T-cell (primary cell): ENCODE results near the gene GALK2. TPM values are rescaled to one million over a fixed set of nuclear protein-coding genes. Genes with fewer than 3 reads are reported as not detected.

ENCODE experiments used
- ATAC-seq, 4 experiments: fragments of 200-7000 bp in 3 of 4; fragments of 150-1000 bp in 1 of 4; cut with Tn5 transposase; replicated peaks in 1 of 4; 1 replicate in 3 of 4; 2 replicates in 1 of 4; pipeline ENCODE4 v1.10.0; 2021; ENCODE audit warnings: moderate library complexity in 3 of 4, mild to moderate bottlenecking in 2 of 4, moderate number of reproducible peaks in 1 of 4
- CTCF ChIA-PET, 2 donors: fragments of 300-600 bp; sonication (Branson Sonifier 250); formaldehyde crosslinking; loops; one replicate each; lab custom pipeline; 2022; ENCODE audit warnings: antibody characterized with exemption in 2 of 2; lab: Charles Lee
- POLR2A ChIA-PET, 2 donors: fragments of 300-600 bp; sonication (Branson Sonifier 250); formaldehyde crosslinking; loops; one replicate each; lab custom pipeline; 2022; ENCODE audit warnings: antibody characterized with exemption in 2 of 2; lab: Charles Lee
- DNase-seq, 35 experiments: peaks; one replicate each; pipeline versions ENCODE4 v3.0.0 to v3.0.0-alpha.2; 2013 to 2023
- H3K27ac ChIP-seq: one replicate; pipeline ENCODE4 v1.5.1; 2013; ENCODE audit warnings: low read length
- H3K27me3 ChIP-seq, 2 experiments: replicated peaks in 1 of 2; 1 replicate in 1 of 2; 2 replicates in 1 of 2; pipeline versions ENCODE4 v1.6.1 to v1.7.0; 2013; ENCODE audit warnings: low read length in 1 of 2, mixed read lengths in 1 of 2; ENCODE audit not compliant: control insufficient read depth in 2 of 2, insufficient read depth in 2 of 2; ENCODE audit errors: extremely low read depth in 1 of 2
- H3K36me3 ChIP-seq, 2 donors: 1 replicate in 1 of 2; 2 replicates in 1 of 2; pipeline versions ENCODE4 v1.6.1 to v1.7.0; 2013; ENCODE audit warnings: low read length in 1 of 2; ENCODE audit not compliant: control insufficient read depth in 2 of 2, insufficient read depth in 1 of 2; ENCODE audit errors: extremely low read depth in 1 of 2
- H3K4me1 ChIP-seq, 2 experiments: 1 replicate in 1 of 2; 2 replicates in 1 of 2; pipeline versions ENCODE4 v1.6.1 to v1.7.0; 2013; ENCODE audit warnings: low read length in 2 of 2, mixed read lengths in 1 of 2; ENCODE audit not compliant: insufficient read depth in 2 of 2, control insufficient read depth in 1 of 2; ENCODE audit errors: extremely low read depth in 1 of 2
- H3K4me3 ChIP-seq, 2 donors: 1 replicate in 1 of 2; 2 replicates in 1 of 2; pipeline versions ENCODE4 v1.5.1 to v1.7.0; 2013; ENCODE audit warnings: mild to moderate bottlenecking in 2 of 2, low read length in 1 of 2, moderate library complexity in 1 of 2; ENCODE audit not compliant: control insufficient read depth in 1 of 2; ENCODE audit errors: extremely low read depth in 1 of 2
- H3K9me3 ChIP-seq: 2 replicates; pipeline ENCODE4 v1.7.0; 2013
- H3K27ac Mint-ChIP-seq, 2 donors: one replicate each; pipeline ENCODE4 v1.8.0; 2020 to 2021; ENCODE audit warnings: mild to moderate bottlenecking in 2 of 2, mixed read lengths in 2 of 2
- H3K27me3 Mint-ChIP-seq, 2 donors: one replicate each; pipeline ENCODE4 v1.8.0; 2021 to 2022; ENCODE audit warnings: mixed read lengths in 2 of 2
- H3K36me3 Mint-ChIP-seq: one replicate; pipeline ENCODE4 v1.8.0; 2021; ENCODE audit warnings: mixed read lengths
- H3K4me1 Mint-ChIP-seq, 3 donors: one replicate each; pipeline ENCODE4 v1.8.0; 2020 to 2022; ENCODE audit warnings: mixed read lengths in 3 of 3, mild to moderate bottlenecking in 1 of 3
- H3K4me3 Mint-ChIP-seq, 3 donors: one replicate each; pipeline ENCODE4 v1.8.0; 2020 to 2022; ENCODE audit warnings: mild to moderate bottlenecking in 3 of 3, mixed read lengths in 3 of 3, moderate library complexity in 3 of 3
- H3K9me3 Mint-ChIP-seq, 3 donors: one replicate each; pipeline ENCODE4 v1.8.0; 2020 to 2022; ENCODE audit warnings: mixed read lengths in 3 of 3
- WGBS: methylation state at CpG from one replicate; pipeline ENCODE4 v1.1.5; 2013; ENCODE audit warnings: missing lambda C conversion rate; ENCODE audit not compliant: insufficient coverage; 5-methylcytosine and 5-hydroxymethylcytosine counted together
- total RNA-seq, 35 experiments: library from RNA in 6 of 35; stranded (reverse) in 6 of 35; fragments of 120-200 nt in 1 of 35; gene quantifications; one replicate each; pipeline versions ENCODE4 v1.2.1 to v1.2.4 and lab custom pipeline; 2013 to 2026

The GALK2 gene
- total RNA-seq (10 to 100 TPM; 18.5 to 26.3 (median 25.7) TPM), total RNA-seq (lab: John Stamatoyannopoulos, UW) (8.7 to 39.8 (median 28.2) reads per million in 29 experiments)
- 32.1 TPM for total RNA-seq (2013)

- WGBS = 3% methylated on average over 21 of the region's 30 CpGs
- Histone ChIP-seq H3K4me1 (peaks cover 12 to 14% of the 10 kb centered on the region in 2 experiments), H3K27me3 (no peaks in the 10 kb centered on the region), H3K36me3 (no peaks in the 10 kb centered on the region), H3K9me3 (no peaks in the 10 kb centered on the region), H3K4me3 (peak within 1 kb of the TSS; percentile 68 to 99), H3K27ac (peak within 1 kb of the TSS; percentile 80)
- DNase-seq = peak; percentile 50 to 88 (median 78)
- Mint-ChIP-seq H3K9me3 (no peaks in the 10 kb centered on the region), H3K27me3 (no peaks in the 10 kb centered on the region), H3K4me3 (peak within 1 kb of the TSS; percentile 91 to 98 (median 98)), H3K36me3 (peaks cover 4% of the 10 kb centered on the region), H3K27ac (peak within 1 kb of the TSS; percentile 99), H3K4me1 (peaks cover 31 to 46% (median 43%) of the 10 kb centered on the region in 3 donors)
- CTCF ChIA-PET = interaction anchor here in 1 of 2 donors (0.6 to 1.5 kb wide), 7 partner anchors 15 to 1146 kb away, joined by 3 to 9 read pairs (median 3); partner anchors contain the start of genes COPS2 and EID1
- POLR2A ChIA-PET = interaction anchor here (0.5 to 2.5 kb wide), 9 partner anchors 14 to 821 kb away, joined by 3 to 19 read pairs (median 4); partner anchors contain the start of genes COPS2 (in 2 of the 2), DTWD1 (in 1 of the 2), EID1 (in 1 of the 2) and FAM227B (in 1 of the 2)
- peak; percentile 97 for ATAC-seq
Observed at GRCh38 chr15:49169880-49170597, at the start of gene GALK2. Gene GALK2 (plus strand): TSS chr15:49170247. CDS start chr15:49170323, 76 bp downstream.

DNA sequence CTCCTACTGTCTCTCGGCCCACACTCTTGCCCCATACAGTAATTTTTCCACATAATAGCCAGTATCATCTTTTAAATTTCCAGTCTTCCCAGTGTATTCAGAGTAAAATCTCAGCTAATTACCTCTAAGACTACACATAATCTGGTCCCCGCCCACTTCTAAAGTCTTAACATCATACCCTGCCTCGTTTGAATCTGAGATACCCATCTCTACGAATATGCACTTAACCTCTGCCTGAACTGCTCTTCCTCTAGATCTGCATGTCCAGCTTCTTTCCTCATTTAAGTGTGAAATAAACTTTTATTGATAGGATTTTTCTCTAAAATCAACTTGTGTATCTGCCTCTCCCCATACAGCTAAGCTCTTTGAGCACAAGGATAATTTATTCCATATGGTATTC is 49.2 kb upstream of the GALK2 start:
- H3K4me1 ChIP-seq = no peaks in the 10 kb centered on the region
- no peak for DNase-seq
- no peak overlapping the region for H3K4me3 ChIP-seq
- H3K9me3 Mint-ChIP-seq = no peaks in the 10 kb centered on the region
- no peaks in the 10 kb centered on the region for H3K27me3 Mint-ChIP-seq
- H3K4me1 Mint-ChIP-seq = no peaks in the 10 kb centered on the region
- H3K4me3 Mint-ChIP-seq = no peak overlapping the region
- peaks cover 18% of the 10 kb centered on the region for H3K36me3 Mint-ChIP-seq
- CTCF ChIA-PET = interaction anchor here (0.5 to 0.7 kb wide), 2 partner anchors 25 kb away, joined by 3 read pairs; no protein-coding TSS in a partner anchor
- POLR2A ChIA-PET = no interaction called here
- no peaks in the 10 kb centered on the region for H3K27me3 ChIP-seq
- H3K27ac ChIP-seq = no peak overlapping the region
- H3K36me3 ChIP-seq = no peaks in the 10 kb centered on the region
- no peak for ATAC-seq
- 95% methylated on average over 2 of the region's 4 CpGs for WGBS
- no peaks in the 10 kb centered on the region for H3K9me3 ChIP-seq
- H3K27ac Mint-ChIP-seq = peak overlapping the region in 1 of 2 donors; percentile 2

- Mint-ChIP-seq H3K27me3 (no peaks in the 10 kb centered on the region), H3K27ac (no peak overlapping the region), H3K9me3 (no peaks in the 10 kb centered on the region), H3K4me3 (no peak overlapping the region), H3K36me3 (peaks cover 8% of the 10 kb centered on the region), H3K4me1 (no peaks in the 10 kb centered on the region)
- WGBS = no CpG with 5 or more reads among the region's 1 CpG
- ATAC-seq (no peak), DNase-seq (no peak)
- Histone ChIP-seq H3K4me1 (no peaks in the 10 kb centered on the region), H3K9me3 (no peaks in the 10 kb centered on the region), H3K4me3 (no peak overlapping the region), H3K36me3 (peaks cover 0 to 4% of the 10 kb centered on the region in 2 donors), H3K27me3 (no peaks in the 10 kb centered on the region), H3K27ac (no peak overlapping the region)
- ChIA-PET POLR2A (no interaction called here), CTCF (interaction anchor here in 1 of 2 donors (1.0 kb wide), 1 partner anchor 24 kb away, joined by 3 read pairs; no protein-coding TSS in a partner anchor)
Observed at GRCh38 chr15:49121901-49122300, 48.1 kb upstream of the GALK2 start.

- Histone ChIP-seq H3K9me3 (no peaks in the 10 kb centered on the region), H3K27ac (no peak overlapping the region), H3K4me3 (no peak overlapping the region), H3K36me3 (peaks cover 0 to 10% of the 10 kb centered on the region in 2 donors), H3K4me1 (no peaks in the 10 kb centered on the region), H3K27me3 (no peaks in the 10 kb centered on the region)
- ATAC-seq (no peak), DNase-seq (no peak)
- H3K27ac Mint-ChIP-seq = no peak overlapping the region
- no peaks in the 10 kb centered on the region for H3K27me3 Mint-ChIP-seq
- no peaks in the 10 kb centered on the region for H3K9me3 Mint-ChIP-seq
- WGBS = no CpG with 5 or more reads among the region's 1 CpG
- POLR2A ChIA-PET = interaction anchor here in 1 of 2 donors (0.6 to 1.0 kb wide), 2 partner anchors 29 to 33 kb away, joined by 3 to 4 read pairs; partner anchors contain the start of gene COPS2
- H3K4me3 Mint-ChIP-seq = no peak overlapping the region
- no peaks in the 10 kb centered on the region for H3K4me1 Mint-ChIP-seq
- H3K36me3 Mint-ChIP-seq = peaks cover 8% of the 10 kb centered on the region
- CTCF ChIA-PET = interaction anchor here in 1 of 2 donors (1.0 kb wide), 1 partner anchor 23 kb away, joined by 3 read pairs; no protein-coding TSS in a partner anchor
Observed at GRCh38 chr15:49122541-49123062, 47.4 kb upstream of the GALK2 start.

- Mint-ChIP-seq H3K4me3 (no peak overlapping the region), H3K36me3 (peaks cover 16% of the 10 kb centered on the region), H3K4me1 (no peaks in the 10 kb centered on the region), H3K27ac (no peak overlapping the region), H3K9me3 (no peaks in the 10 kb centered on the region), H3K27me3 (no peaks in the 10 kb centered on the region)
- WGBS = no CpG with 5 or more reads among the region's 2 CpGs
- no peaks in the 10 kb centered on the region for H3K4me1 ChIP-seq
- ATAC-seq (no peak), DNase-seq (no peak)
- no peaks in the 10 kb centered on the region for H3K27me3 ChIP-seq
- H3K4me3 ChIP-seq = no peak overlapping the region
- ChIA-PET CTCF (no interaction called here), POLR2A (no interaction called here)
- peaks cover 0 to 20% of the 10 kb centered on the region in 2 donors for H3K36me3 ChIP-seq
- no peaks in the 10 kb centered on the region for H3K9me3 ChIP-seq
- no peak overlapping the region for H3K27ac ChIP-seq
Observed at GRCh38 chr15:49124371-49124770, 45.7 kb upstream of the GALK2 start.

- no peak for ATAC-seq
- Histone ChIP-seq H3K4me3 (no peak overlapping the region), H3K27me3 (no peaks in the 10 kb centered on the region), H3K36me3 (peaks cover 0 to 69% of the 10 kb centered on the region in 2 donors), H3K9me3 (no peaks in the 10 kb centered on the region), H3K27ac (no peak overlapping the region), H3K4me1 (no peaks in the 10 kb centered on the region)
- WGBS = 100% methylated on average over 1 of the region's 3 CpGs
- Mint-ChIP-seq H3K27me3 (no peaks in the 10 kb centered on the region), H3K27ac (no peak overlapping the region), H3K4me1 (peaks cover 0 to 10% (median 10%) of the 10 kb centered on the region in 3 donors), H3K9me3 (no peaks in the 10 kb centered on the region), H3K4me3 (no peak overlapping the region), H3K36me3 (peaks cover 54% of the 10 kb centered on the region)
- ChIA-PET POLR2A (no interaction called here), CTCF (no interaction called here)
- DNase-seq = no peak
Observed at GRCh38 chr15:49131403-49131802, 38.6 kb upstream of the GALK2 start.
